Pancreas (tissue), 10 donors: ENCODE results near the gene SF3A1. TPM values are rescaled to one million over a fixed set of nuclear protein-coding genes. Genes with fewer than 3 reads are reported as not detected.
A peak's percentile ranks its signal among the peaks of the same experiment; 100 is the strongest.

ENCODE experiments used
- ATAC-seq, 4 donors: fragments of 200-7000 bp; cut with Tn5 transposase; one replicate each; pipeline versions ENCODE4 v1.8.0 to v1.9.1; 2020; ENCODE audit warnings: mild to moderate bottlenecking in 4 of 4, moderate library complexity in 4 of 4
- DNase-seq, 6 donors: peaks; one replicate each; pipeline ENCODE4 v3.0.0-alpha.2; 2020
- FAIRE-seq: peaks from 2 replicates; lab custom pipeline; 2012; peaks lifted over from hg19 to GRCh38; lab: Jason Lieb, UNC
- H3K27ac ChIP-seq, 4 donors: fragments of 200-600 bp; sonication (generic); 1 replicate in 3 of 4; 2 replicates in 1 of 4; pipeline versions ENCODE4 v1.5.0 to v1.8.0; 2020
- H3K27me3 ChIP-seq, 4 donors: fragments of 200-600 bp; one replicate each; pipeline ENCODE4 v1.8.0; 2021
- H3K36me3 ChIP-seq, 3 donors: fragments of 200-600 bp; sonication (generic) in 1 of 3; one replicate each; pipeline versions ENCODE4 v1.5.0 to v1.8.0; 2020 to 2021
- H3K4me1 ChIP-seq, 3 donors: fragments of 200-600 bp; one replicate each; pipeline ENCODE4 v1.8.0; 2021
- H3K4me3 ChIP-seq, 4 donors: fragments of 200-600 bp; sonication (generic) in 2 of 4; one replicate each; pipeline versions ENCODE4 v1.5.0 to v1.8.0; 2020 to 2021
- H3K9me3 ChIP-seq, 4 donors: fragments of 200-600 bp; one replicate each; pipeline ENCODE4 v1.8.0; 2021
- CTCF ChIP-seq, 4 donors: fragments of 200-600 bp; sonication (generic) in 3 of 4; IDR thresholded peaks; one replicate each; pipeline versions ENCODE4 v1.5.0 to v1.8.0; 2021; ENCODE audit warnings: antibody characterized with exemption in 4 of 4
- WGBS, 2 donors: extraction: QIAGEN DNeasy Blood & Tissue Kit; methylation state at CpG; one replicate each; pipeline ENCODE4 v1.1.7; 2013; 5-methylcytosine and 5-hydroxymethylcytosine counted together
- intact Hi-C, 3 donors: fragments of 100-400 bp; cut with DNase I; formaldehyde crosslinking; loops; one replicate each; pipeline versions ENCODE4 v1.11.1 to v1.14.2; 2022
- polyA plus RNA-seq, 2 donors: library from polyadenylated mRNA; stranded (reverse); fragments of 200-250 nt; gene quantifications; one replicate each; pipeline ENCODE4 v1.2.3, GENCODE V29; 2013
- total RNA-seq, 6 donors: library from RNA; stranded (reverse); fragmentation: NEBNext Ultra II Directional in 4 of 6; extraction: Animal tissue kit (Norgen Biotek cat#: 25700) in 4 of 6; gene quantifications; one replicate each; pipeline versions ENCODE4 v1.2.1 to v1.2.4, GENCODE V29; 2021 to 2023
- donor health status: healthy with polysubstance abuse.
- donor health status: DM: no; HTN: no; CAD: no; lungs with moderate emphysema.
- donor health status: DM: no; HTN: no; CAD: no.
- donor health status: control.
- donor health status: control.
- donor health status: Bipolar disorder and iron deficiency.
- donor health status: DM: yes; HTN: yes; CAD: no.
- donor health status: DM: no; HTN: no; CAD: no.
- donor health status: DM: no; HTN: no; CAD: no.
- donor health status: DM: yes; HTN: yes; CAD: no.

The SF3A1 gene
- total and polyA plus RNA-seq, 8 donors, result 19.2 to 102 (median 85.8) TPM

GRCh38 chr22:30287648-30288418, 68.9 kb downstream of the SF3A1 start:
- Histone ChIP-seq H3K36me3 (peaks cover 0 to 9% (median 2%) of the 10 kb centered on the region in 3 donors), H3K4me3 (peak overlapping the region in 3 of 4 donors; percentile 83 to 96 (median 85)), H3K27ac (peak overlapping the region in 3 of 4 donors; percentile 16 to 76 (median 19)), H3K9me3 (no peaks in the 10 kb centered on the region), H3K4me1 (peaks cover 10 to 23% (median 22%) of the 10 kb centered on the region in 3 donors), H3K27me3 (no peaks in the 10 kb centered on the region)
- intact Hi-C loops, result loop anchor here in 2 of 3 donors (5.0 kb wide), 2 partner anchors 94 to 99 kb away; partner anchors contain the start of gene RNF215 (in 1 of the 2)
- WGBS, 2 donors, result 13 to 21% methylated on average over 5 of the region's 5 CpGs
- FAIRE-seq, result peak; percentile 57
- peak; percentile 80 to 92 (median 84) for DNase-seq
- ATAC-seq, result peak; percentile 56 to 73 (median 68)
- TF ChIP-seq CTCF (IDR thresholded peaks at IDR 0.05), result peak; percentile 52 to 61 (median 56)

DNA sequence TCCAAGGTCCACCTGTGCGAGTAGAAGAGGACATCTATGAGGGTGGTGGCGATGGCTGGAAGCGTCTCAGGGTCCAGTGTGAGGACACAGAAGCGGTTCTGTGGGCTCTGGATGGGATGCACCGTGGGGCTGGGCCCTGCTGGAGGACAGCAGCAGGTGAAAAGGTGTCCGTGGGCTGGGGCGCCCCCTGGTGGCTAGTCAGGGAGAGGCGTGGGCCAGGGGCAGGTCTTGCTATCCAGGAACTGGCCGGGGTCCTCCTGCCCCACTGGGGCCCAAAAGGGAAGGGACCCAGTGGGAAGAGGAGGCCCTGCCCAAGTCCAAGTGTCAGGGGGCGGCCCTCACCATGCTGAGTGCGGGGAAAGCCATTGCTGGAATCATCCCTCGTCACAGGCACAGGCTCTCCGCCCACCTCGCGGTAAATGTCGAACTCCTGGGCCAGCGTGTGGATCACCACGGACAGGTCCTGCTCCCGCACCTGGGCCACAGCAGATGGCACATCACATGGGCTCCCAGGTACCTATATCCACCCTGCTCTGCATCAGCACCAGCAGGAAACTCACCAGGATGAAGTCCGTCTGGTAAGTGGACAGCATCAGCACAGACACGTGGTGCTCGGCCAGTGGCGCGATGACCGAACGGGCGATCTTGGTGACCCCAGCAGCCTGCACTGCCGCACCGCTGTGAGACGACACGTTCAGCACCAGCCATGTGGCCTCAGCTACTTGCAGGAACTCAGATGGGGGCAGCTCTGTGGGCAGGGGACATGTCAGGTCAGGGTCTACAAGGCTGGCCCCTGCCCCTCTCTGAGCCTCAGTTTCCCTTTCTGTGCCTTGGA, 69.7 kb downstream of the SF3A1 start:
- TF ChIP-seq CTCF (IDR thresholded peaks at IDR 0.05), result peak; percentile 69 to 85 (median 78)
- FAIRE-seq (no peak), DNase-seq (peak; percentile 50 to 91 (median 76)), ATAC-seq (peak in 1 of 4 donors; percentile 21)
- Histone ChIP-seq H3K36me3 (peaks cover 0 to under 1% (median 0%) of the 10 kb centered on the region in 3 donors), H3K4me3 (no peak overlapping the region), H3K27ac (no peak overlapping the region), H3K27me3 (no peaks in the 10 kb centered on the region), H3K4me1 (peaks cover 10 to 23% (median 22%) of the 10 kb centered on the region in 3 donors), H3K9me3 (no peaks in the 10 kb centered on the region)
- intact Hi-C loops, result loop anchor here in 2 of 3 donors (5.0 kb wide), 2 partner anchors 95 to 100 kb away; partner anchors contain the start of gene RNF215 (in 1 of the 2)
- WGBS, 2 donors, result 53 to 64% methylated on average over 31 of the region's 31 CpGs

DNA sequence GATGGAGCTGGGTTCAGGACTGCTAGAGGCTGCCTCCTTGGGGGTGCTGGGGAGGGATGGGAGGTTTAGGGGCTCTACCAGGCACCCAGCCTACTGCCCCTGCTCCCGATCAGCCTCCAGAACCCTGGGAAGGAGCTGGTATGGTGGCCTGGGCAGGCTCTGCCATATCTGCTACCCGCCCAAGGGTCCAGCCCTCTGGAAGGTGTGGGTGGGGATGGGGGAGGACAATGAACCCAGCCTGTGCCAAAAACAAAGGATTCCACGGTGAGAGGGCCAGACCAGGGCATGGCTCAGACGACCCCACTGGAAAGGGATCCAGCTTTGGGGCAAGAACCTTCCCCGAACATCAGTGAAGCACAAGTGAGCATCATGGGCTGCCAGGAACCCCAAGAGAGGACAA, 70.4 kb downstream of the SF3A1 start:
- FAIRE-seq (no peak), DNase-seq (peak in 1 of 6 donors; percentile 59), ATAC-seq (no peak)
- H3K9me3 ChIP-seq, result no peaks in the 10 kb centered on the region
- peaks cover 10 to 20% (median 18%) of the 10 kb centered on the region in 3 donors for H3K4me1 ChIP-seq
- no peaks in the 10 kb centered on the region for H3K36me3 ChIP-seq
- no peak overlapping the region for H3K4me3 ChIP-seq
- no peaks in the 10 kb centered on the region for H3K27me3 ChIP-seq
- WGBS, 2 donors, result 73 to 78% methylated on average over 5 of the region's 5 CpGs
- intact Hi-C loops, result loop anchor here in 2 of 3 donors (5.0 kb wide), 2 partner anchors 96 to 101 kb away; partner anchors contain the start of gene RNF215 (in 1 of the 2)
- no peak for TF ChIP-seq CTCF (IDR thresholded peaks at IDR 0.05)
- H3K27ac ChIP-seq, result no peak overlapping the region

- no peaks in the 10 kb centered on the region for H3K9me3 ChIP-seq
- no peaks in the 10 kb centered on the region for H3K36me3 ChIP-seq
- no peak for ATAC-seq
- no peaks in the 10 kb centered on the region for H3K27me3 ChIP-seq
- FAIRE-seq, result no peak
- DNase-seq, result peak in 3 of 6 donors; percentile 25 to 60 (median 52)
- no peak overlapping the region for H3K27ac ChIP-seq
- TF ChIP-seq CTCF (IDR thresholded peaks at IDR 0.05), result no peak
- intact Hi-C loops, result loop anchor here in 2 of 3 donors (5.0 kb wide), 2 partner anchors 96 to 101 kb away; partner anchors contain the start of gene RNF215 (in 1 of the 2)
- peaks cover 9 to 14% (median 13%) of the 10 kb centered on the region in 3 donors for H3K4me1 ChIP-seq
- 77 to 83% methylated on average over 8 of the region's 8 CpGs for WGBS, 2 donors
- no peak overlapping the region for H3K4me3 ChIP-seq
Observed at GRCh38 chr22:30285846-30286200, 70.9 kb downstream of the SF3A1 start.
